ENCODE results near the gene CYLD. TPM values are rescaled to one million over a fixed set of nuclear protein-coding genes. Genes with fewer than 3 reads are reported as not detected.

CYLD gene
- total RNA-seq (21.5 and 22.2 TPM in 2 replicates), polyA plus RNA-seq (7.2 and 7.4 TPM in 2 replicates), polyA minus RNA-seq (23.4 and 25.1 TPM in 2 replicates), Bru-seq, nascent RNA (percentile 65 among the genes with signal in this experiment), BruChase-seq, experiment 1, labeled RNA remaining after a 6-hour chase (percentile 57 among the genes with signal in this experiment), BruChase-seq, experiment 2, labeled RNA remaining after a 2-hour chase (percentile 62 among the genes with signal in this experiment)
- polyA plus RNA-seq (2011; cell fraction: cytosol; rRNA removed): 7.5 and 9.1 TPM in 2 replicates
- 18.0 and 19.5 TPM in 2 replicates for polyA plus RNA-seq (2011; cell fraction: nucleus; rRNA removed)
- polyA plus RNA-seq (2012): 17.9 and 19.8 TPM in 2 replicates
- polyA minus RNA-seq (2011; cell fraction: cytosol; rRNA and poly(A)+ RNA removed): 11.9 TPM
- polyA minus RNA-seq (2011; cell fraction: nucleus; rRNA and poly(A)+ RNA removed): 32.1 and 44.6 TPM in 2 replicates
- long read RNA-seq, transcript CYLD-214 (18 exons, 3,513 nt): major isoform, 18 of 40 reads
- long read RNA-seq, partial matches to known transcripts: 6 of 40 reads
- long read RNA-seq, other reads (novel, unspliced or antisense): 13 of 40 reads

- TF ChIP-seq JUN (IDR thresholded peaks at IDR 0.05; ENCODE audit: borderline replicate concordance, insufficient read depth, insufficient read length, low read depth) (no peak), MYC (IDR thresholded peaks at IDR 0.05; ENCODE audit: low read depth, low read length) (no peak), POLR2A (IDR thresholded peaks at IDR 0.05; ENCODE audit: low read depth, low read length) (no peak)
- TF ChIP-seq, protein P1, sequence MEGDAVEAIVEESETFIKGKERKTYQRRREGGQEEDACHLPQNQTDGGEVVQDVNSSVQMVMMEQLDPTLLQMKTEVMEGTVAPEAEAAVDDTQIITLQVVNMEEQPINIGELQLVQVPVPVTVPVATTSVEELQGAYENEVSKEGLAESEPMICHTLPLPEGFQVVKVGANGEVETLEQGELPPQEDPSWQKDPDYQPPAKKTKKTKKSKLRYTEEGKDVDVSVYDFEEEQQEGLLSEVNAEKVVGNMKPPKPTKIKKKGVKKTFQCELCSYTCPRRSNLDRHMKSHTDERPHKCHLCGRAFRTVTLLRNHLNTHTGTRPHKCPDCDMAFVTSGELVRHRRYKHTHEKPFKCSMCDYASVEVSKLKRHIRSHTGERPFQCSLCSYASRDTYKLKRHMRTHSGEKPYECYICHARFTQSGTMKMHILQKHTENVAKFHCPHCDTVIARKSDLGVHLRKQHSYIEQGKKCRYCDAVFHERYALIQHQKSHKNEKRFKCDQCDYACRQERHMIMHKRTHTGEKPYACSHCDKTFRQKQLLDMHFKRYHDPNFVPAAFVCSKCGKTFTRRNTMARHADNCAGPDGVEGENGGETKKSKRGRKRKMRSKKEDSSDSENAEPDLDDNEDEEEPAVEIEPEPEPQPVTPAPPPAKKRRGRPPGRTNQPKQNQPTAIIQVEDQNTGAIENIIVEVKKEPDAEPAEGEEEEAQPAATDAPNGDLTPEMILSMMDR (IDR thresholded peaks at IDR 0.05; ENCODE audit: extremely low read depth in 1 of 2, insufficient read depth in 1 of 2, low read depth in 1 of 2, low read length in 2 of 2): no peak
- DNase-seq (ENCODE audit: low read depth, low spot score): peak; percentile 100
- H4K20me1 ChIP-seq (replicated peaks; ENCODE audit: control insufficient read depth, extremely low read depth, insufficient read depth, low read length): no peaks in the 10 kb centered on the region
- H3K9me3 ChIP-seq (replicated peaks; ENCODE audit: control insufficient read depth, insufficient read depth, low read length): no peaks in the 10 kb centered on the region
- BruUV-seq (replicated peaks): no TSS peak
- no peaks in the 10 kb centered on the region for H3K79me2 ChIP-seq (ENCODE audit: control insufficient read depth, insufficient read depth, low read length)
- peaks cover 11% of the 10 kb centered on the region for H3K4me1 ChIP-seq (ENCODE audit: control insufficient read depth, extremely low read depth, insufficient read depth, low read length)
- no peaks in the 10 kb centered on the region for H3K9me1 ChIP-seq (replicated peaks; ENCODE audit: control insufficient read depth, extremely low read depth, insufficient read depth, low read length)
- peak within 1 kb of the TSS; percentile 63 to 92 (median 79) for H3K4me3 ChIP-seq (replicated peaks in 1 of 3; ENCODE audit: insufficient read depth in 1 of 3, low read depth in 1 of 3, low read length in 3 of 3)
- H2AFZ ChIP-seq (ENCODE audit: low read depth, low read length): peak within 1 kb of the TSS; percentile 100
- H3K4me2 ChIP-seq (ENCODE audit: insufficient read depth, low read length): peak within 1 kb of the TSS; percentile 95
- dilution Hi-C loops (cut with MboI; ENCODE audit: extremely low pct_ligation_motif_present, low sequenced_read_pairs): no loop called here
- intact Hi-C loops (cut with micrococcal nuclease): loop anchor here (2.0 to 10.0 kb wide), 4 partner anchors 195 to 587 kb away; partner anchors contain the start of genes NKD1 and TENT4B
- FAIRE-seq: peak; percentile 98
- H3K9ac ChIP-seq (replicated peaks; ENCODE audit: extremely low read depth, insufficient read depth, low read length): peak within 1 kb of the TSS; percentile 89
- no peaks in the 10 kb centered on the region for H3K36me3 ChIP-seq (ENCODE audit: control insufficient read depth in 2 of 2, extremely low read depth in 1 of 2, insufficient read depth in 2 of 2, low read length in 2 of 2)
- ChIA-PET CTCF (interaction anchor here (0.8 to 2.1 kb wide), 5 partner anchors 9 to 77 kb away, joined by 3 to 24 read pairs (median 3); no protein-coding TSS in a partner anchor), POLR2A (interaction anchor here (0.7 to 0.9 kb wide), 2 partner anchors 64 to 676 kb away, joined by 3 read pairs; partner anchors contain the start of gene HEATR3)
- peaks cover 2 to 3% of the 10 kb centered on the region in 2 experiments for H3K27me3 ChIP-seq (ENCODE audit: control insufficient read depth in 2 of 2, insufficient read depth in 2 of 2, low read length in 2 of 2)
- H3K27ac ChIP-seq (ENCODE audit: insufficient read depth, low read depth, low read length): peak within 1 kb of the TSS; percentile 62
Measured at GRCh38 chr16:50741781-50742575, at the start of gene CYLD. TSS of gene CYLD (plus strand) at chr16:50742086. CDS start at chr16:50749699, 7,613 bp downstream.

Data from endothelial cell of umbilical vein (primary cell).